Fibroblast of lung (primary cell): ENCODE data around the gene RNASEH2B. TPM values are rescaled to one million over a fixed set of nuclear protein-coding genes. Genes with fewer than 3 reads are reported as not detected.

Experiments
- DNase-seq, 2 donors: peaks; one replicate each; pipeline versions ENCODE4 v3.0.0 to v3.0.0-alpha.2; 2010; ENCODE audit warnings: low read depth in 2 of 2
- H2AFZ ChIP-seq: 2 replicates; pipeline ENCODE4 v1.5.1; 2012; ENCODE audit warnings: low read length, control low read depth, inconsistent platforms
- H3K27ac ChIP-seq: 2 replicates; pipeline ENCODE4 v1.5.1; 2011; ENCODE audit warnings: low read length, control low read depth; ENCODE audit not compliant: insufficient read depth
- H3K27me3 ChIP-seq: 2 replicates; pipeline ENCODE4 v1.5.1; 2011; ENCODE audit warnings: mild to moderate bottlenecking, low read length; ENCODE audit not compliant: control insufficient read depth, insufficient read depth
- H3K36me3 ChIP-seq: 2 replicates; pipeline ENCODE4 v1.5.1; 2011; ENCODE audit warnings: low read length; ENCODE audit not compliant: control insufficient read depth, insufficient read depth
- H3K4me1 ChIP-seq: 2 replicates; pipeline ENCODE4 v1.5.1; 2011; ENCODE audit warnings: low read length; ENCODE audit not compliant: control insufficient read depth, insufficient read depth; ENCODE audit errors: extremely low read depth
- H3K4me2 ChIP-seq: 2 replicates; pipeline ENCODE4 v1.5.1; 2011; ENCODE audit warnings: low read length, control low read depth; ENCODE audit not compliant: insufficient read depth; ENCODE audit errors: extremely low read depth
- H3K4me3 ChIP-seq, 4 experiments: fragments of 200-600 bp in 1 of 4; sonication (generic) in 1 of 4; replicated peaks in 1 of 4; 2 replicates each; pipeline ENCODE4 v1.5.1; 2011 to 2016; ENCODE audit warnings: low read length in 4 of 4, low read depth in 3 of 4, mild to moderate bottlenecking in 3 of 4, control low read depth in 2 of 4, inconsistent platforms in 1 of 4, mixed read lengths in 1 of 4; ENCODE audit not compliant: insufficient read depth in 1 of 4; ENCODE audit errors: control extremely low read depth in 1 of 4
- H3K79me2 ChIP-seq: 2 replicates; pipeline ENCODE4 v1.5.1; 2012; ENCODE audit warnings: mild to moderate bottlenecking, low read length, inconsistent platforms; ENCODE audit not compliant: control insufficient read depth, insufficient read depth
- H3K9ac ChIP-seq: 2 replicates; pipeline ENCODE4 v1.5.1; 2011; ENCODE audit warnings: mild to moderate bottlenecking, low read length, control low read depth; ENCODE audit not compliant: insufficient read depth
- H3K9me3 ChIP-seq: 2 replicates; pipeline ENCODE4 v1.5.1; 2012; ENCODE audit warnings: low read depth, low read length; ENCODE audit not compliant: control insufficient read depth, insufficient read depth
- H4K20me1 ChIP-seq: 2 replicates; pipeline ENCODE4 v1.5.1; 2011; ENCODE audit warnings: low read length; ENCODE audit not compliant: control insufficient read depth, insufficient read depth; ENCODE audit errors: extremely low read depth
- EZH2 ChIP-seq: IDR thresholded peaks from 2 replicates; pipeline ENCODE4 v1.5.1; 2012; ENCODE audit warnings: low read length, control low read depth, mild to moderate bottlenecking; ENCODE audit errors: missing control alignments
- polyA plus RNA-seq, 2 donors: library from polyadenylated mRNA; depleted of rRNA in 1 of 2; stranded (reverse) in 1 of 2; unstranded in 1 of 2; fragments of >200 nt; gene quantifications; 2 replicates each; pipeline ENCODE4 v1.2.1, GENCODE V29; 2011 to 2012; ENCODE audit warnings: missing spikeins in 1 of 2
- total RNA-seq: library from RNA; depleted of rRNA; stranded (reverse); fragments of >200 nt; gene quantifications from 2 replicates; pipeline ENCODE4 v1.2.1, GENCODE V29; 2014
- TF ChIP-seq, protein P1 (sequence below), 2 donors: IDR thresholded peaks in 1 of 2; conservative IDR thresholded peaks in 1 of 2; 1 replicate in 1 of 2; 2 replicates in 1 of 2; pipeline ENCODE4 v1.5.1; 2011 to 2012; ENCODE audit warnings: low read length in 2 of 2, control low read depth in 1 of 2, inconsistent platforms in 1 of 2, low read depth in 1 of 2, mild to moderate bottlenecking in 1 of 2

RNASEH2B gene
- total and polyA plus RNA-seq, 2 donors (not counting 1 experiment from before 2014, with no cell fraction given): 24.5 to 68.7 TPM

DNA sequence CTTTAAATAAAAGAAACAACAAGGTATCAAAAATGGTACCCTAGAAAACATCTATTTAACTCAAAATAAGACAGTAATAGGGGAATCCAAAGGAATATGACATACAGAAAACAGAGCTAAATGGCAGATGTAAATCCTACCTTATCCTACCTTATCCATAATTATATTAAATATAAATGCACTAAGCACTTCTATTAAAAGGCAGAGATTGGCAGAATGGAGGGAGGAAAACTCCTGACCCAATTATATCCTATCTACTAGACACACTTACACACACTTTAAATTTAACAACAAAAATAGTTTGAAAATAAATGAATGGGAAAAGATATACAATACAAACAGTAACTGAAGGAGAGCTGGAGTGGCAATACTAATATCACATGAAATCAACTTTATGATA lies 14.4 kb downstream of the RNASEH2B start:
- Histone ChIP-seq H3K79me2 (no peaks in the 10 kb centered on the region), H4K20me1 (no peaks in the 10 kb centered on the region), H3K4me2 (no peak overlapping the region), H3K4me3 (no peak overlapping the region), H3K9ac (no peak overlapping the region), H3K4me1 (no peaks in the 10 kb centered on the region), H3K9me3 (no peaks in the 10 kb centered on the region), H3K27ac (no peak overlapping the region), H3K27me3 (no peaks in the 10 kb centered on the region), H2AFZ (no peak overlapping the region), H3K36me3 (no peaks in the 10 kb centered on the region)
- TF ChIP-seq, protein P1, sequence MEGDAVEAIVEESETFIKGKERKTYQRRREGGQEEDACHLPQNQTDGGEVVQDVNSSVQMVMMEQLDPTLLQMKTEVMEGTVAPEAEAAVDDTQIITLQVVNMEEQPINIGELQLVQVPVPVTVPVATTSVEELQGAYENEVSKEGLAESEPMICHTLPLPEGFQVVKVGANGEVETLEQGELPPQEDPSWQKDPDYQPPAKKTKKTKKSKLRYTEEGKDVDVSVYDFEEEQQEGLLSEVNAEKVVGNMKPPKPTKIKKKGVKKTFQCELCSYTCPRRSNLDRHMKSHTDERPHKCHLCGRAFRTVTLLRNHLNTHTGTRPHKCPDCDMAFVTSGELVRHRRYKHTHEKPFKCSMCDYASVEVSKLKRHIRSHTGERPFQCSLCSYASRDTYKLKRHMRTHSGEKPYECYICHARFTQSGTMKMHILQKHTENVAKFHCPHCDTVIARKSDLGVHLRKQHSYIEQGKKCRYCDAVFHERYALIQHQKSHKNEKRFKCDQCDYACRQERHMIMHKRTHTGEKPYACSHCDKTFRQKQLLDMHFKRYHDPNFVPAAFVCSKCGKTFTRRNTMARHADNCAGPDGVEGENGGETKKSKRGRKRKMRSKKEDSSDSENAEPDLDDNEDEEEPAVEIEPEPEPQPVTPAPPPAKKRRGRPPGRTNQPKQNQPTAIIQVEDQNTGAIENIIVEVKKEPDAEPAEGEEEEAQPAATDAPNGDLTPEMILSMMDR (conservative IDR thresholded peaks at IDR 0.05 in 1 of 2, IDR thresholded peaks at IDR 0.05 in 1 of 2; ENCODE audit: low read depth in 1 of 2, low read length in 2 of 2): no peak
- TF ChIP-seq EZH2: no peak
- DNase-seq: no peak

- H3K4me2 ChIP-seq: no peak overlapping the region
- DNase-seq: no peak
- H2AFZ ChIP-seq: no peak overlapping the region
These were observed 18.1 kb downstream of the RNASEH2B start for GRCh38 chr13:50927701-50928100.

GRCh38 chr13:50928102-50928501 lies 18.5 kb downstream of the RNASEH2B start:
- Histone ChIP-seq H3K4me3 (no peak overlapping the region), H3K27ac (no peak overlapping the region), H4K20me1 (no peaks in the 10 kb centered on the region), H3K9me3 (no peaks in the 10 kb centered on the region), H2AFZ (no peak overlapping the region), H3K36me3 (no peaks in the 10 kb centered on the region), H3K4me2 (no peak overlapping the region), H3K79me2 (no peaks in the 10 kb centered on the region), H3K4me1 (no peaks in the 10 kb centered on the region), H3K9ac (no peak overlapping the region), H3K27me3 (no peaks in the 10 kb centered on the region)
- peak in 1 of 2 donors; percentile 11 for DNase-seq
- TF ChIP-seq, protein P1 (conservative IDR thresholded peaks at IDR 0.05 in 1 of 2, IDR thresholded peaks at IDR 0.05 in 1 of 2; ENCODE audit: low read depth in 1 of 2, low read length in 2 of 2): no peak
- no peak for TF ChIP-seq EZH2

More at GRCh38 chr13:50927701-50928100, 18.1 kb downstream of the RNASEH2B start:
- no peaks in the 10 kb centered on the region for H3K27me3 ChIP-seq
- no peaks in the 10 kb centered on the region for H3K79me2 ChIP-seq
- no peaks in the 10 kb centered on the region for H3K9me3 ChIP-seq
- TF ChIP-seq EZH2: no peak
- TF ChIP-seq, protein P1 (conservative IDR thresholded peaks at IDR 0.05 in 1 of 2, IDR thresholded peaks at IDR 0.05 in 1 of 2; ENCODE audit: low read depth in 1 of 2, low read length in 2 of 2): no peak
- H4K20me1 ChIP-seq: no peaks in the 10 kb centered on the region
- no peak overlapping the region for H3K27ac ChIP-seq
- H3K36me3 ChIP-seq: no peaks in the 10 kb centered on the region
- no peak overlapping the region for H3K4me3 ChIP-seq
- H3K4me1 ChIP-seq: no peaks in the 10 kb centered on the region
- H3K9ac ChIP-seq: no peak overlapping the region
